GM12891 (cell line): ENCODE data around the gene ARRDC2. TPM values are rescaled to one million over a fixed set of nuclear protein-coding genes. Genes with fewer than 3 reads are reported as not detected.

Experiments used
- DNase-seq: peaks from one replicate; pipeline ENCODE4 v3.0.0; 2011; ENCODE audit warnings: low spot score; ENCODE audit not compliant: insufficient read length
- FAIRE-seq: peaks from 2 replicates; lab custom pipeline; 2011; peaks lifted over from hg19 to GRCh38; lab: Jason Lieb, UNC
- PAX5 ChIP-seq: IDR thresholded peaks from 2 replicates; pipeline ENCODE4 v1.6.1; 2011; ENCODE audit warnings: low read length, moderate library complexity, mild to moderate bottlenecking; ENCODE audit not compliant: insufficient read depth, severe bottlenecking
- POLR2A ChIP-seq: IDR thresholded peaks from 2 replicates; pipeline ENCODE4 v1.6.1; 2011; ENCODE audit warnings: low read depth, low read length, control low read depth
- POLR2AphosphoS5 ChIP-seq: IDR thresholded peaks from 2 replicates; pipeline ENCODE4 v1.6.1; 2011; ENCODE audit warnings: low read depth, low read length, control low read depth
- POU2F2 ChIP-seq: IDR thresholded peaks from 2 replicates; pipeline ENCODE4 v1.6.1; 2011; ENCODE audit warnings: low read depth, mild to moderate bottlenecking, control low read depth, low read length, moderate library complexity
- SPI1 ChIP-seq: IDR thresholded peaks from 2 replicates; pipeline ENCODE4 v1.6.1; 2011; ENCODE audit warnings: low read depth, low read length, control low read depth
- TAF1 ChIP-seq: IDR thresholded peaks from 2 replicates; pipeline ENCODE4 v1.6.1; 2011; ENCODE audit warnings: low read depth, low read length, control low read depth
- polyA plus RNA-seq: library from polyadenylated mRNA; unstranded; fragments of >200 nt; gene quantifications from one replicate; pipeline ENCODE4 v1.2.1, GENCODE V29; 2012; ENCODE audit warnings: low read depth, missing spikeins, inconsistent platforms; ENCODE audit not compliant: missing spikeins

ARRDC2 gene
- 3.6 TPM for polyA plus RNA-seq

GRCh38 chr19:18007917-18008673 is at the start of gene ARRDC2:
ARRDC2 (plus strand) TSS chr19:18008170; CDS start chr19:18008311, 141 bp downstream.
- FAIRE-seq = peak; percentile 98
- TF ChIP-seq SPI1 = no peak
- no peak for TF ChIP-seq POLR2AphosphoS5
- TF ChIP-seq POLR2A = no peak
- TF ChIP-seq POU2F2 = no peak
- TF ChIP-seq TAF1 = no peak
- TF ChIP-seq PAX5 = no peak
- DNase-seq = peak; percentile 97

- FAIRE-seq = no peak
- no peak for DNase-seq
- no peak for TF ChIP-seq SPI1
- TF ChIP-seq PAX5 = no peak
- TF ChIP-seq POLR2AphosphoS5 = no peak
- no peak for TF ChIP-seq POLR2A
- no peak for TF ChIP-seq POU2F2
- TF ChIP-seq TAF1 = no peak
Measured at GRCh38 chr19:17963936-17964691, 43.9 kb upstream of the ARRDC2 start.

GRCh38 chr19:17965370-17966128 is 42.4 kb upstream of the ARRDC2 start:
- TF ChIP-seq PAX5 (no peak), TAF1 (no peak), SPI1 (no peak), POLR2AphosphoS5 (no peak), POLR2A (no peak), POU2F2 (no peak)
- no peak for FAIRE-seq
- DNase-seq = no peak

GRCh38 chr19:17966129-17966483 is 41.9 kb upstream of the ARRDC2 start:
- TF ChIP-seq SPI1 (no peak), PAX5 (no peak), TAF1 (no peak), POLR2AphosphoS5 (no peak), POU2F2 (no peak), POLR2A (no peak)
- DNase-seq (no peak), FAIRE-seq (no peak)

- FAIRE-seq = no peak
- TF ChIP-seq SPI1 = no peak
- TF ChIP-seq POLR2AphosphoS5 = no peak
- TF ChIP-seq PAX5 = no peak
- no peak for TF ChIP-seq TAF1
- no peak for TF ChIP-seq POLR2A
- no peak for DNase-seq
Measured at GRCh38 chr19:17966550-17967256, 41.3 kb upstream of the ARRDC2 start, which contains the start of gene KCNN1. KCNN1 (plus strand) TSS chr19:17967107; CDS start chr19:17973889, 6,782 bp downstream.

- FAIRE-seq (no peak), DNase-seq (no peak)
- no peak for TF ChIP-seq POLR2A
- TF ChIP-seq TAF1 = no peak
- no peak for TF ChIP-seq PAX5
- no peak for TF ChIP-seq SPI1
Measured at GRCh38 chr19:17967257-17968051, 40.5 kb upstream of the ARRDC2 start.

GRCh38 chr19:17968362-17968761 is 39.6 kb upstream of the ARRDC2 start:
- no peak for TF ChIP-seq POU2F2
- TF ChIP-seq POLR2AphosphoS5 = no peak
- no peak for TF ChIP-seq TAF1
- TF ChIP-seq POLR2A = no peak
- TF ChIP-seq SPI1 = no peak
- TF ChIP-seq PAX5 = no peak
- DNase-seq (no peak), FAIRE-seq (no peak)

- no peak for TF ChIP-seq SPI1
- no peak for TF ChIP-seq POU2F2
- TF ChIP-seq PAX5 = no peak
- no peak for TF ChIP-seq POLR2A
- TF ChIP-seq POLR2AphosphoS5 = no peak
- TF ChIP-seq TAF1 = no peak
- FAIRE-seq (no peak), DNase-seq (no peak)
Measured at GRCh38 chr19:17969096-17969792, 38.7 kb upstream of the ARRDC2 start.
